Measurements from ENCODE around the gene ACIN1. TPM values are rescaled to one million over a fixed set of nuclear protein-coding genes. Genes with fewer than 3 reads are reported as not detected.

Gene ACIN1
- total and polyA plus RNA-seq, 2 experiments from 2014 or later = 76.1 to 172 TPM

- TF ChIP-seq REST (IDR thresholded peaks at IDR 0.05; ENCODE audit: unreplicated experiment) (no peak), POLR2AphosphoS5 (IDR thresholded peaks at IDR 0.05; ENCODE audit: low read depth) (no peak), STAT1 (IDR thresholded peaks at IDR 0.05; ENCODE audit: unreplicated experiment) (no peak), JUNB (IDR thresholded peaks at IDR 0.05; ENCODE audit: unreplicated experiment) (no peak), EZH2 (IDR thresholded peaks at IDR 0.05; ENCODE audit: low read depth, unreplicated experiment) (no peak), ZNF114 (CRISPR knock-in tag; IDR thresholded peaks at IDR 0.05) (no peak), EZH2phosphoT487 (IDR thresholded peaks at IDR 0.05; ENCODE audit: unreplicated experiment) (no peak)
These were observed 86.1 kb downstream of the ACIN1 start (continued) for GRCh38 chr14:23008831-23009230.

Other genes with a start within 250 kb of the ACIN1 start
- gene LRP10, start 223.4 kb downstream of the ACIN1 start, total RNA-seq (2014; rRNA removed; shearing (Covaris generic)) = 16.5 and 18.1 TPM in 2 replicates
- 5.4 and 6.4 TPM in 2 replicates for gene LRP10, start 223.4 kb downstream of the ACIN1 start, polyA plus RNA-seq (2016; fragmentation: Nextera tagmentation; extraction: Ambion mirVana)
- gene REM2, start 211.9 kb downstream of the ACIN1 start, total RNA-seq (2014; rRNA removed; shearing (Covaris generic)) = 0.31 and 1.2 TPM in 2 replicates
- gene REM2, start 211.9 kb downstream of the ACIN1 start, polyA plus RNA-seq (2016; fragmentation: Nextera tagmentation; extraction: Ambion mirVana) = 2.9 and 3.0 TPM in 2 replicates
- gene RBM23, start 176.0 kb downstream of the ACIN1 start, total RNA-seq (2014; rRNA removed; shearing (Covaris generic)) = 52.8 and 1,081 TPM in 2 replicates
- gene RBM23, start 176.0 kb downstream of the ACIN1 start, polyA plus RNA-seq (2016; fragmentation: Nextera tagmentation; extraction: Ambion mirVana) = 14.4 and 15.2 TPM in 2 replicates
- 123 and 124 TPM in 2 replicates for gene PRMT5, start 165.8 kb downstream of the ACIN1 start, total RNA-seq (2014; rRNA removed; shearing (Covaris generic))
- gene PRMT5, start 165.8 kb downstream of the ACIN1 start, polyA plus RNA-seq (2016; fragmentation: Nextera tagmentation; extraction: Ambion mirVana) = 68.8 and 74.5 TPM in 2 replicates
- gene HAUS4, start 138.0 kb downstream of the ACIN1 start, total RNA-seq (2014; rRNA removed; shearing (Covaris generic)) = 60.4 and 85.3 TPM in 2 replicates
- 20.8 and 24.6 TPM in 2 replicates for gene HAUS4, start 138.0 kb downstream of the ACIN1 start, polyA plus RNA-seq (2016; fragmentation: Nextera tagmentation; extraction: Ambion mirVana)
- 45.8 and 55.9 TPM in 2 replicates for gene AJUBA, start 112.6 kb downstream of the ACIN1 start, total RNA-seq (2014; rRNA removed; shearing (Covaris generic))
- gene AJUBA, start 112.6 kb downstream of the ACIN1 start, polyA plus RNA-seq (2016; fragmentation: Nextera tagmentation; extraction: Ambion mirVana) = 11.8 and 12.5 TPM in 2 replicates
- 11.7 and 12.4 TPM in 2 replicates for gene C14orf93, start 85.0 kb downstream of the ACIN1 start, total RNA-seq (2014; rRNA removed; shearing (Covaris generic))
- 3.5 and 4.1 TPM in 2 replicates for gene C14orf93, start 85.0 kb downstream of the ACIN1 start, polyA plus RNA-seq (2016; fragmentation: Nextera tagmentation; extraction: Ambion mirVana)
- gene PSMB5, start 60.2 kb downstream of the ACIN1 start, total RNA-seq (2014; rRNA removed; shearing (Covaris generic)) = 229 and 265 TPM in 2 replicates
- 341 and 367 TPM in 2 replicates for gene PSMB5, start 60.2 kb downstream of the ACIN1 start, polyA plus RNA-seq (2016; fragmentation: Nextera tagmentation; extraction: Ambion mirVana)
- 0.07 and 0.19 TPM in 2 replicates for gene PSMB11, start 52.9 kb downstream of the ACIN1 start, total RNA-seq (2014; rRNA removed; shearing (Covaris generic))
- not detected in 2 replicates for gene PSMB11, start 52.9 kb downstream of the ACIN1 start, polyA plus RNA-seq (2016; fragmentation: Nextera tagmentation; extraction: Ambion mirVana)
- 16.9 and 17.8 TPM in 2 replicates for gene CDH24, start 37.6 kb downstream of the ACIN1 start, total RNA-seq (2014; rRNA removed; shearing (Covaris generic))
- 4.4 and 6.2 TPM in 2 replicates for gene CDH24, start 37.6 kb downstream of the ACIN1 start, polyA plus RNA-seq (2016; fragmentation: Nextera tagmentation; extraction: Ambion mirVana)
- gene C14orf119, start 369 bp upstream of the ACIN1 start, total RNA-seq (2014; rRNA removed; shearing (Covaris generic)) = 49.4 and 57.4 TPM in 2 replicates
- 114 and 118 TPM in 2 replicates for gene C14orf119, start 369 bp upstream of the ACIN1 start, polyA plus RNA-seq (2016; fragmentation: Nextera tagmentation; extraction: Ambion mirVana)
- gene CIROP, start 9.9 kb upstream of the ACIN1 start, total RNA-seq (2014; rRNA removed; shearing (Covaris generic)) = not detected in 2 replicates
- gene CIROP, start 9.9 kb upstream of the ACIN1 start, polyA plus RNA-seq (2016; fragmentation: Nextera tagmentation; extraction: Ambion mirVana) = not detected in 2 replicates
- gene CEBPE, start 24.1 kb upstream of the ACIN1 start, total RNA-seq (2014; rRNA removed; shearing (Covaris generic)) = not detected in 2 replicates
- not detected in 2 replicates for gene CEBPE, start 24.1 kb upstream of the ACIN1 start, polyA plus RNA-seq (2016; fragmentation: Nextera tagmentation; extraction: Ambion mirVana)
- gene SLC7A8, start 88.5 kb upstream of the ACIN1 start, total RNA-seq (2014; rRNA removed; shearing (Covaris generic)) = 105 and 117 TPM in 2 replicates
- gene SLC7A8, start 88.5 kb upstream of the ACIN1 start, polyA plus RNA-seq (2016; fragmentation: Nextera tagmentation; extraction: Ambion mirVana) = 122 and 124 TPM in 2 replicates
- not detected in 2 replicates for gene RNF212B, start 142.8 kb upstream of the ACIN1 start, total RNA-seq (2014; rRNA removed; shearing (Covaris generic))
- gene RNF212B, start 142.8 kb upstream of the ACIN1 start, polyA plus RNA-seq (2016; fragmentation: Nextera tagmentation; extraction: Ambion mirVana) = 0.68 TPM in 1 of 2 replicates, not detected in the other
- 4.5 and 5.3 TPM in 2 replicates for gene HOMEZ, start 191.0 kb upstream of the ACIN1 start, total RNA-seq (2014; rRNA removed; shearing (Covaris generic))
- 7.9 and 8.4 TPM in 2 replicates for gene HOMEZ, start 191.0 kb upstream of the ACIN1 start, polyA plus RNA-seq (2016; fragmentation: Nextera tagmentation; extraction: Ambion mirVana)
- gene PPP1R3E, start 207.7 kb upstream of the ACIN1 start, total RNA-seq (2014; rRNA removed; shearing (Covaris generic)) = 0.66 and 2.3 TPM in 2 replicates
- 1.8 and 2.5 TPM in 2 replicates for gene PPP1R3E, start 207.7 kb upstream of the ACIN1 start, polyA plus RNA-seq (2016; fragmentation: Nextera tagmentation; extraction: Ambion mirVana)
- gene BCL2L2, start 211.7 kb upstream of the ACIN1 start, total RNA-seq (2014; rRNA removed; shearing (Covaris generic)) = 11.0 and 12.3 TPM in 2 replicates
- 3.5 and 3.6 TPM in 2 replicates for gene BCL2L2, start 211.7 kb upstream of the ACIN1 start, polyA plus RNA-seq (2016; fragmentation: Nextera tagmentation; extraction: Ambion mirVana)
- 110 and 116 TPM in 2 replicates for gene PABPN1, start 226.3 kb upstream of the ACIN1 start, total RNA-seq (2014; rRNA removed; shearing (Covaris generic))
- 342 and 384 TPM in 2 replicates for gene PABPN1, start 226.3 kb upstream of the ACIN1 start, polyA plus RNA-seq (2016; fragmentation: Nextera tagmentation; extraction: Ambion mirVana)

Data from GM23338 (cell line).